Rectal smooth muscle tissue (tissue), 1 donor: Measurements from ENCODE around the gene PCAT6.
"Not testable (repeated sequence)": the region's sequence is repeated elsewhere in the genome, so short reads cannot be mapped to it uniquely, and the experiment has no call there.

Source experiments
- H3K27ac ChIP-seq: one replicate; pipeline ENCODE4 v1.7.0; 2013; ENCODE audit warnings: low read depth, low read length, inconsistent platforms
- H3K27me3 ChIP-seq: one replicate; pipeline ENCODE4 v1.7.0; 2013; ENCODE audit warnings: low read length; ENCODE audit not compliant: control insufficient read depth, insufficient read depth
- H3K36me3 ChIP-seq: one replicate; pipeline ENCODE4 v1.7.0; 2013; ENCODE audit warnings: low read length; ENCODE audit not compliant: control insufficient read depth, insufficient read depth
- H3K4me1 ChIP-seq: one replicate; pipeline ENCODE4 v1.7.0; 2013; ENCODE audit warnings: low read length; ENCODE audit not compliant: control insufficient read depth, insufficient read depth
- H3K4me3 ChIP-seq: one replicate; pipeline ENCODE4 v1.7.0; 2013; ENCODE audit warnings: low read length
- H3K9ac ChIP-seq: one replicate; pipeline ENCODE4 v1.7.0; 2013; ENCODE audit warnings: low read length

The PCAT6 gene

DNA sequence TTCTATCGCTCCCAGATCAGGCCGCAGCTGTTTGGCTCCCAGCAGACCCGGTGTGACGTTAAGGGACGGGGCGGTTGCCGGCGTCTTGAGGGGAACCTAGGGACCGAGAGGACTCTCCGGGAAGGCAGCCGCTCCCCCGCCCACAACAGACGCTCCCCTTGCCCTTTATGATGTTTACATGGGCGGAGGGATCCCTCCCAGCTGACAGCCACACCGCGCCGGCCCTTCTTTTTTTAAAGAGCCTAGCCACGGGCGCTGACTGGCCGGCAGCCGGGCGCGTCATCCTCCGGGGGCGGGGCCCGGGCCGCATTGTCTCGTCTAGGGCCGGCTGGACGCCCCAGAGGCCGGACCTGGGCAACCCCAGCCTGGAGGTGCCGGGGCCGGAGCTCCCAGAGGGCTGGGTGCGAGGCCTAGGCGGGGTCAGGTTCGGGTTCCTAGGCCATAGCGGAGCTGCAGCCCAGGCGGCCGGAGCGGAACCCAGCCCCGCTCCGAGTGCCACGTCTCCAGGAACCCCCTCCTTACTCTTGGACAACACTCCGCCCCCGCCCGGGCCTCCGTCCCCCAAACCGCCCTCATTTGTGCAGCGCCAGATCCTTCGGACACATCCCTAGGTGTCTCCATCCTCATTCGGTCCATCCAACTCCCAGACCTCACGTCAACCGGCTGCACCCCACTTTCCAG lies at the start of gene PCAT6:
PCAT6 (plus strand) TSS at position 340 of the 681 bp plus-strand sequence.
- Histone ChIP-seq H3K36me3 (no peaks in the 10 kb centered on the region), H3K27ac (peak within 1 kb of the TSS; percentile 64), H3K4me3 (peak within 1 kb of the TSS; percentile 92), H3K27me3 (no peaks in the 10 kb centered on the region), H3K9ac (peak within 1 kb of the TSS; percentile 49), H3K4me1 (no peaks in the 10 kb centered on the region)

DNA sequence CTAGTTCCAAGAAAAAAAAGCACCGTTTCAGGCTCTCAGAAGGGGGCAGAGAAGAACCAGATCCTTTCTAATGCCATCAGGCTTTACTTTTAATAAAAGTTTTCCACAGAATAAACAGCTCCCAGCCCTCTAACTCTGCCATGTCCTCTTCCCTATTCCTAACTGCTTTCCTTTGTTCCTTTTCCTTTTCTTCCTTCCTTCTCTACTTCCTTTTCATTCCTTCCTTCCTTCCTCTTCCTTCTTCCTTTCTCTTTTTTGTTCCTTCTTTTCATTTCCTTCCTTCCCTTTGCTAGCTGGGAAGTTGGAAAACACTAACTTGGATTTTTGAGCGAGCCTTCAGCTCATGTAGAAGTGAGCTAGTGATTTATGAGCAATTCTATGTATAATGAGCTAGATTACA lies 48.7 kb upstream of the PCAT6 start:
- H3K36me3 ChIP-seq, result peaks cover 22% of the 10 kb centered on the region
- no peaks in the 10 kb centered on the region for H3K4me1 ChIP-seq
- no peak overlapping the region for H3K9ac ChIP-seq
- H3K27me3 ChIP-seq, result no peaks in the 10 kb centered on the region
- H3K4me3 ChIP-seq, result no peak overlapping the region
- H3K27ac ChIP-seq, result no peak overlapping the region

DNA sequence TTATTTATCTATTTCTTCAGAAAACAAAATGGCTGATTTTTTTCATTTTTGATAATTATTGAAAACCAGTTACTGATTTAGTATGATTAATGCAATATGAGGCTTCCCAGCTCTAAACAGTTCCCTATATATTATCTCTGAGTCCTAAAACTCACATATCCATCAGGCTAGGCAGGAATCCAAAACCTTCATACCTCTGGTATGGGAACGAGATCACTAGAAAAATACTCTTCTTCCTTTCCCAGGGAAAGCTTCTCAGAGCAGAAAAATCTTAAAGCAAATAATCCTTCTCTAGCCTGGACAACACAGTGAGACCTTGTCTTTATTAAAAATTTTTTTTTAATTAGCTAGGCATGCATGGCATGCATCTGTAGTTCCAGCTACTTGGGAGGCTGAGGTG lies 45.0 kb upstream of the PCAT6 start:
- Histone ChIP-seq H3K4me1 (no peaks in the 10 kb centered on the region), H3K36me3 (peaks cover 7% of the 10 kb centered on the region), H3K27me3 (no peaks in the 10 kb centered on the region), H3K4me3 (no peak overlapping the region), H3K9ac (no peak overlapping the region), H3K27ac (no peak overlapping the region)

DNA sequence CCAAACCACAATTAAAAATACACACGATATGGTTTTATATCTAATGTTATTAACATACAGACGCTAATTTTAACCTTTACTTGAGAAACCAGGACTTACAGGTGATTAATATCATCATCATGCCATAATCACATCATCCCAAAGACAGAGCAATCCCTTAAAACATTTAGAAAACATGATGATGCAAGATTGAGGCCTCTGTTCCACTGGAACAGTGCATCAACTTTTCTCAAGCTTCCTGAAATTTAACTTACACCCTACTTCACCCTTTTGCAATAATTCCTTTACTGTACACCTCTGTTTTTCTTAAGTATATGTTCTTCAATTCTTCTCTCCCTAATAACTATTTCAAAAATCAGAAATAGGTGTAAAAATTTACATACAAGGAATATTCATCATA lies 40.6 kb upstream of the PCAT6 start:
- H3K27me3 ChIP-seq, result no peaks in the 10 kb centered on the region
- H3K4me1 ChIP-seq, result no peaks in the 10 kb centered on the region
- no peak overlapping the region for H3K4me3 ChIP-seq
- H3K36me3 ChIP-seq, result peaks cover 10% of the 10 kb centered on the region
- H3K9ac ChIP-seq, result no peak overlapping the region
- H3K27ac ChIP-seq, result no peak overlapping the region

DNA sequence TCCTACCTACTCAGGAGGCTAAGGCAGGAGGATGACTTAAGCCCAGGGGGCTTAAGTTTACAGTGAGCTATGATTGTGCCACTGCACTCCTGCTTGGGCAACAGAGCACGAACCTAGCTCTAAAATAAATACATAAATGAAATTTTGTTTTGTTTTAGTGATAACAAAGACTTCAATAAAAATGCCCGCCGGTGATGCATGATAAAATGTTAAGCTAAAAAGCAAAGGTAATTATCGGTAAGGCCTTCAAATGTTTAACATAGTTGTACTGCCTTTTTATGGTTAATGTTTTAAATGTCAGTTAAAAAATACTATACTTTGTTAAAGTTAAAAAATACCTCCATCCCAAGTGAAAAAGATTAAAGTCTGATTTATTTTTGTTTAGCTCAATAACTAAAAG lies 29.6 kb upstream of the PCAT6 start:
- no peak overlapping the region for H3K9ac ChIP-seq
- H3K4me3 ChIP-seq, result no peak overlapping the region
- H3K27ac ChIP-seq, result no peak overlapping the region
- H3K4me1 ChIP-seq, result no peaks in the 10 kb centered on the region
- H3K27me3 ChIP-seq, result no peaks in the 10 kb centered on the region
- no peaks in the 10 kb centered on the region for H3K36me3 ChIP-seq

DNA sequence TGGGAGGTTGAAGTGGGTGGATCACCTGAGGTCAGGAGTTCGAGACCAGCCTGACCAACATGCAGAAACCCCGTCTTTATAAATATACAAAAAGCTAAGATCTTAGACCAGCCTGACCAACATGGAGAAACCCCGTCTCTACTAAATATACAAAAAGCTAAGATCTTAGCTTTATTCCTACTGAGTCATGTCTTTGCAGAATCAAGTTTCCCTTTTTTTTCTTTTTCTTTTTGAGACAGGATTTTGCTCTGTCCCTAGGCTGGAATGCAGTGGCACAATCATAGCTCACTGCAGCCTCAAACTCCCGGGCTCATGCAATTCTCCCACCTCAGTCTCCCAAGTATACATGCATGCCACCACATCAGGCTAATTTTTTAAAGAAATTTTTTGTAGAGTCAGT lies 23.9 kb upstream of the PCAT6 start:
- no peaks in the 10 kb centered on the region for H3K27me3 ChIP-seq
- no peaks in the 10 kb centered on the region for H3K4me1 ChIP-seq
- no peaks in the 10 kb centered on the region for H3K36me3 ChIP-seq
- H3K27ac ChIP-seq, result no peak overlapping the region
- no peak overlapping the region for H3K9ac ChIP-seq
- H3K4me3 ChIP-seq, result no peak overlapping the region

DNA sequence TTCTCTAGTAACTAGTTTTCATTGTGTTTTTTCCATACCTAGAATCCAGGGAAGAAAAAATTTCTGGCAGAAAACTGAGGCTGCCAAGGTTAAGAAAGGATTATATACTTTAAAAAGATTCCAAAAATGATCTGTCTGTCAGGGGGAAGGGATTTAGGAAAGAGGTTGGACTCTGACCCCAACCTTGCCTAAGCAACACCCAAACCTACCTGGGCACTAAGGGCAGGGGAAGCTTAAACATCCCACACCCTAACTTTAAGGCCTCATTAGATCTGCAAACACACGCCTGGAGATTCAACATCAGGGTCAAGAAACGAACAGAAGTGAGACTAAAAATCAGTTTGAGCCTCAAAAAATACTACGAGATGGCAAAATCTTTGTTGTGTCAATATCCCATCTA lies 22.0 kb upstream of the PCAT6 start:
- Histone ChIP-seq H3K27ac (no peak overlapping the region), H3K27me3 (no peaks in the 10 kb centered on the region), H3K4me1 (no peaks in the 10 kb centered on the region), H3K9ac (no peak overlapping the region), H3K4me3 (no peak overlapping the region), H3K36me3 (no peaks in the 10 kb centered on the region)

DNA sequence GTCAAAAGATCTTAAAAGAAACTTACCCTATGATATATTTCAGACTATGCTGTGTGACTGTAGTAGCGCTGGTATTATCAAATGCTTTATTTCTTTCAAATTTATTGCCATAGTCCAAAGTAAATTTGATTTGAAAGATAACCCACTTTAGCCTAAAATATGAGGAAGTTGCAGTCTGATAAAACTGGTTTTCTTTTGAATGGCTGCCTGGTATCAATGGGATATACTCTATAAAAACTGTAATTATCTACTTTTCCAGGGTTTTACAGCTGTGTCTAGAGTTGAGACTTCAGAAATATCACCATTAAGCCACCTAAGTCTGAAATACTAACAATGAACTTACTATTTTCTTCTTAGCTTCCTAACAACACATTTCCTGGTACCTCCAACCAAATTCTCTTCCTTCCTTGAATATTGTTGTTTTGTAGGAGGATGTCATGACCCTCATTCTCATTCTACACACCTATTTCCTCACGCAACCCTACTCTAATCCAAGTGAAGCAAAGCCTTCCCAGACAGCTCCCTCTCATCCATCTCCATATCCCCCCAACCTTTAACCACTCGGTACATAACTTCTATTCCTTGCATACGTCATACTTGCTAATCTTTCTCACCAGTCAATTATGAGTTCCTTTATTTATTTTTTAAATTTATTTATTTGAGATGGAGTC lies 19.5 kb upstream of the PCAT6 start:
- H3K27ac ChIP-seq, result no peak overlapping the region
- H3K9ac ChIP-seq, result no peak overlapping the region
- no peaks in the 10 kb centered on the region for H3K36me3 ChIP-seq
- no peaks in the 10 kb centered on the region for H3K4me1 ChIP-seq
- no peak overlapping the region for H3K4me3 ChIP-seq
- H3K27me3 ChIP-seq, result no peaks in the 10 kb centered on the region

DNA sequence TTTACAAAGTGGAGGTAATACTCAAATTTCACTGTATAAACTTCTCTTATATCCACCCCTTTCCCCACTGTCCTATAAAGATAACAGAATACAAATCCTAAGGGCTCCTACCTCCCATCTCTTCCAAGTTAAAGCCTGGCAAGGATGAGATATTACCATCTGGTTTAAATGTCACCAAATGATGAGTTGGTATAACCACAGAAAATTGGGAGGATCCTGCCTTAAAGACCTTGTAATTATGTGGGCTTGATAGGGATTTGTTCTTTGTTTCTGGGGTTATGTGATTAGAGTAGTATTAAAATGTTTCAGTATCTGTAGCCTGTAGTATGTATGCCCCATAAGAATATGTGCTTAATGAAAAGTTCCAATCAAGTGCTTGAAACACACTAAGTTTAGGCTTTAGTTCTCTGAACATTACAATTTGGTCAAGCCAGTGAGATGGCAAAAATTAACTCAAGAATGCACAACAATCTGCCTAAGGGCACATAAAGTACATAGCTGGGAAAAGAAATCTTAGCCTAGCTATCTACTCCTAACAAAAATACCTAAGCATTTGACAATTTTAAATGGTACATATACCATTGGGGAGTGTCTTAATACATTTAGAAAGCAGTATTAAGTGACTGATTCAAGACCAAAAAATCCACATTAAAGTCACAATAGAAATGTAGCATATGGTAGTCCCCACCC lies 16.6 kb upstream of the PCAT6 start:
- Histone ChIP-seq H3K27me3 (no peaks in the 10 kb centered on the region), H3K27ac (no peak overlapping the region), H3K4me3 (no peak overlapping the region), H3K9ac (no peak overlapping the region), H3K4me1 (no peaks in the 10 kb centered on the region), H3K36me3 (no peaks in the 10 kb centered on the region)

DNA sequence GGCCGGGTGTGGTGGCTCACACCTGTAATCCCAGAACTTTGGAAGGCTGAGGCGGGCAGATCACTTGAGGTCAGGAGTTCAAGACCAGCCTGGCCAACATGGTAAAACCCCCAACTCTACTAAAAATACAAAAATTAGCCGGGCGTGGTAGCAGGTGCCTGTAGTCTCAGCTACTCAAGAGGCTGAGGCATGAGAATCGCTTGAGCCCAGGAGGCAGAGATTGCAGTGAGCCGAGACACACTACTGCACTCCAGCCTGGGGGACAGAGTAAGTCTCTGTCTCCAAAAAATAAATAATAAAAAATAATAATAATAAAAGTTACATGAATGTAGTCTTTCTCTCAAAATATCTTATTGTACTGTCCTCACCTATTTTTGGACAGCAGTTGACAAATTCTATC lies 15.8 kb upstream of the PCAT6 start:
- H3K27ac ChIP-seq, H3K4me1 ChIP-seq, H3K27me3 ChIP-seq, H3K4me3 ChIP-seq, H3K36me3 ChIP-seq, H3K9ac ChIP-seq: not testable (repeated sequence)

DNA sequence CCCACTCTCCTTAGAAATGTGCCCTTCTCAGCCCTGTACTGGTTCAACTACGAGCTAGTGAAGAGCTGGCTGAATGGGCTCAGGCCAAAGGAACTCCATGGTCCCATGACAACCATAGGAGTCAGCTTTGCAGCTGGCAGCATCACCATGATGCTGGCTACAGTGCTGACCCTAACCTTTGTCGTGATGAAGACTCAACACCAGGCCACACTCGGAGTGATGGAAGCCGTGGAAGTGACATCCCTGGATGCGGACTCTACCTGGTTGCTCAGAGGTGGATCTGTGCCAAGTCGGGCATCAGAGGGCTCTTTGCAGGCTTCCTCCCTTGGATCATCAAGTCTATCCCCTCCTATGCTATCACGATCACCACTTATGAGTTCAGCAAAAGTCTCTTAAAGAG lies 14.1 kb upstream of the PCAT6 start:
- Histone ChIP-seq H3K9ac (no peak overlapping the region), H3K4me1 (no peaks in the 10 kb centered on the region), H3K27ac (no peak overlapping the region), H3K36me3 (no peaks in the 10 kb centered on the region), H3K27me3 (no peaks in the 10 kb centered on the region), H3K4me3 (no peak overlapping the region)

DNA sequence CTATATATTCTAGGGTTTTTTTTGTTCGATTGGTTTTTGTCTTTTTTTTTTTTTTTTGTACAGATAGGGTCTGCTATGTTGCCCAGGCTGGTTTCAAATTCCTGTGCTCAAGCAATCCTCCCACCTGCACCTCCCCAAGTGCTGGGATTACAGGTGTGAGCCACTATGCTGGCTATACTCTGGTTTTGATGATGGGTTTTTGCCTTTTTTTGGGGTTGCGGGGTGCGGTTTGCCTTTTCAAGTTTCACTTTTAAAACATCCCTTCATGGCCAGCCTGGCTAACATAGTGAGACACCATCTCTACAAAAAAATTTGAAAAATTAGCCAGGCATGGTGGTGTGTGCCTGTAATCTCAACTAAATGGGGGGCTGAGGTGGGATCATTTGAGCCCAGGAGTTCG lies 12.5 kb upstream of the PCAT6 start:
- no peak overlapping the region for H3K27ac ChIP-seq
- H3K4me3 ChIP-seq, result no peak overlapping the region
- H3K4me1 ChIP-seq, result no peaks in the 10 kb centered on the region
- H3K9ac ChIP-seq, result no peak overlapping the region
- no peaks in the 10 kb centered on the region for H3K36me3 ChIP-seq
- H3K27me3 ChIP-seq, result no peaks in the 10 kb centered on the region
